ENCODE data around the gene BAIAP3. TPM values are rescaled to one million over a fixed set of nuclear protein-coding genes. Genes with fewer than 3 reads are reported as not detected.

BAIAP3 gene
- total RNA-seq, 2 experiments from 2014 or later, result 27.4 to 31.2 TPM

GRCh38 chr16:1337486-1337885 is 4.0 kb downstream of the BAIAP3 start:
- DNase-seq (no peak), ATAC-seq (ENCODE audit: low read depth) (no peak)
- no peak overlapping the region for H3K4me3 Mint-ChIP-seq
- H3K27me3 Mint-ChIP-seq, result peaks cover 20% of the 10 kb centered on the region
- no peak overlapping the region for H3K27ac Mint-ChIP-seq
- POLR2A ChIA-PET, result no interaction called here
- H3K36me3 Mint-ChIP-seq, result no peaks in the 10 kb centered on the region
- H3K9me3 Mint-ChIP-seq, result no peaks in the 10 kb centered on the region
- H3K4me1 Mint-ChIP-seq, result peaks cover 3% of the 10 kb centered on the region

- Mint-ChIP-seq H3K9me3 (no peaks in the 10 kb centered on the region), H3K4me1 (peaks cover 6% of the 10 kb centered on the region), H3K27ac (no peak overlapping the region), H3K27me3 (peaks cover 17% of the 10 kb centered on the region), H3K4me3 (no peak overlapping the region), H3K36me3 (no peaks in the 10 kb centered on the region)
- DNase-seq (no peak), ATAC-seq (ENCODE audit: low read depth) (no peak)
- POLR2A ChIA-PET, result no interaction called here
Measured at GRCh38 chr16:1338119-1338730, 4.8 kb downstream of the BAIAP3 start.

- DNase-seq, result no peak
- H3K36me3 Mint-ChIP-seq, result no peaks in the 10 kb centered on the region
Measured at GRCh38 chr16:1338855-1339675, 5.6 kb downstream of the BAIAP3 start.

GRCh38 chr16:1340730-1341494 is 7.5 kb downstream of the BAIAP3 start:
- DNase-seq, result no peak
- Mint-ChIP-seq H3K27me3 (peaks cover 3% of the 10 kb centered on the region), H3K4me3 (no peak overlapping the region), H3K9me3 (no peaks in the 10 kb centered on the region), H3K4me1 (peaks cover 9% of the 10 kb centered on the region), H3K36me3 (no peaks in the 10 kb centered on the region), H3K27ac (no peak overlapping the region)
- no peak for ATAC-seq (ENCODE audit: low read depth)
- POLR2A ChIA-PET, result no interaction called here

More at GRCh38 chr16:1338855-1339675, 5.6 kb downstream of the BAIAP3 start:
- H3K27me3 Mint-ChIP-seq, result peaks cover 17% of the 10 kb centered on the region
- H3K27ac Mint-ChIP-seq, result no peak overlapping the region
- POLR2A ChIA-PET, result no interaction called here
- H3K9me3 Mint-ChIP-seq, result no peaks in the 10 kb centered on the region
- peaks cover 9% of the 10 kb centered on the region for H3K4me1 Mint-ChIP-seq
- H3K4me3 Mint-ChIP-seq, result no peak overlapping the region
- ATAC-seq (ENCODE audit: low read depth), result no peak

GRCh38 chr16:1341495-1342420 is 8.3 kb downstream of the BAIAP3 start:
- POLR2A ChIA-PET, result interaction anchor here (0.6 to 1.6 kb wide), 6 partner anchors 9 to 535 kb away, joined by 3 to 8 read pairs (median 5); no protein-coding TSS in a partner anchor
- Mint-ChIP-seq H3K27ac (peak overlapping the region; percentile 63), H3K4me1 (peaks cover 9% of the 10 kb centered on the region), H3K27me3 (no peaks in the 10 kb centered on the region), H3K36me3 (no peaks in the 10 kb centered on the region), H3K9me3 (no peaks in the 10 kb centered on the region), H3K4me3 (peak overlapping the region; percentile 74)
- ATAC-seq (ENCODE audit: low read depth), result no peak
- no peak for DNase-seq

- no peaks in the 10 kb centered on the region for H3K27me3 Mint-ChIP-seq
- POLR2A ChIA-PET, result interaction anchor here (0.6 to 1.6 kb wide), 9 partner anchors 8 to 536 kb away, joined by 3 to 8 read pairs (median 4); partner anchors contain the start of genes UBE2I and UQCC4
- no peaks in the 10 kb centered on the region for H3K9me3 Mint-ChIP-seq
- peaks cover 9% of the 10 kb centered on the region for H3K4me1 Mint-ChIP-seq
- H3K4me3 Mint-ChIP-seq, result peak overlapping the region; percentile 74
- DNase-seq, result peak; percentile 96
- peak overlapping the region; percentile 63 for H3K27ac Mint-ChIP-seq
- ATAC-seq (ENCODE audit: low read depth), result peak; percentile 90
- H3K36me3 Mint-ChIP-seq, result no peaks in the 10 kb centered on the region
Measured at GRCh38 chr16:1342526-1343427, 9.3 kb downstream of the BAIAP3 start.

GRCh38 chr16:1343428-1344242 is 10.2 kb downstream of the BAIAP3 start:
- no peaks in the 10 kb centered on the region for H3K36me3 Mint-ChIP-seq
- H3K9me3 Mint-ChIP-seq, result no peaks in the 10 kb centered on the region

GRCh38 chr16:1344499-1344898 is 11.1 kb downstream of the BAIAP3 start:
- peaks cover 9% of the 10 kb centered on the region for H3K4me1 Mint-ChIP-seq
- H3K36me3 Mint-ChIP-seq, result no peaks in the 10 kb centered on the region
- POLR2A ChIA-PET, result interaction anchor here (1.2 kb wide), 1 partner anchor 76 kb away, joined by 3 read pairs; the partner anchor contains the start of gene UQCC4
- no peak overlapping the region for H3K27ac Mint-ChIP-seq
- H3K9me3 Mint-ChIP-seq, result no peaks in the 10 kb centered on the region
- no peak overlapping the region for H3K4me3 Mint-ChIP-seq
- ATAC-seq (ENCODE audit: low read depth), result no peak
- no peak for DNase-seq
- no peaks in the 10 kb centered on the region for H3K27me3 Mint-ChIP-seq

More at GRCh38 chr16:1343428-1344242, 10.2 kb downstream of the BAIAP3 start:
- ATAC-seq (ENCODE audit: low read depth), result no peak
- Mint-ChIP-seq H3K27me3 (no peaks in the 10 kb centered on the region), H3K27ac (peak overlapping the region; percentile 58), H3K4me3 (peak overlapping the region; percentile 74), H3K4me1 (peaks cover 9% of the 10 kb centered on the region)
- DNase-seq, result no peak
- POLR2A ChIA-PET, result interaction anchor here (0.8 to 1.6 kb wide), 5 partner anchors 7 to 77 kb away, joined by 3 to 7 read pairs (median 4); partner anchors contain the start of genes UBE2I and UQCC4

GRCh38 chr16:1345087-1345486 is 11.6 kb downstream of the BAIAP3 start:
- DNase-seq (no peak), ATAC-seq (ENCODE audit: low read depth) (no peak)
- no peaks in the 10 kb centered on the region for H3K9me3 Mint-ChIP-seq
- H3K36me3 Mint-ChIP-seq, result no peaks in the 10 kb centered on the region
- POLR2A ChIA-PET, result no interaction called here
- no peaks in the 10 kb centered on the region for H3K27me3 Mint-ChIP-seq
- H3K27ac Mint-ChIP-seq, result no peak overlapping the region
- peaks cover 10% of the 10 kb centered on the region for H3K4me1 Mint-ChIP-seq
- H3K4me3 Mint-ChIP-seq, result no peak overlapping the region

- no peaks in the 10 kb centered on the region for H3K27me3 Mint-ChIP-seq
- POLR2A ChIA-PET, result no interaction called here
- no peaks in the 10 kb centered on the region for H3K9me3 Mint-ChIP-seq
- ATAC-seq (ENCODE audit: low read depth), result no peak
- no peak overlapping the region for H3K4me3 Mint-ChIP-seq
- no peaks in the 10 kb centered on the region for H3K36me3 Mint-ChIP-seq
- no peak overlapping the region for H3K27ac Mint-ChIP-seq
- peaks cover 16% of the 10 kb centered on the region for H3K4me1 Mint-ChIP-seq
- no peak for DNase-seq
Measured at GRCh38 chr16:1345651-1346421, 12.4 kb downstream of the BAIAP3 start.

Data from activated naive CD8-positive, alpha-beta T cell treated with anti-CD3 and anti-CD28 coated beads, Interleukin-2, amount 10 ng/mL, durations not matched to agents 7 days and 5 days (primary cell).